Activated naive CD4-positive, alpha-beta T cell (primary cell): ENCODE measurements around the gene ADM2.

Experiments
- DNase-seq, 4 experiments: peaks; one replicate each; lab custom pipeline; 2025; lab: John Stamatoyannopoulos, UW

The ADM2 gene

GRCh38 chr22:50467341-50467740 lies 14.0 kb upstream of the ADM2 start:
- DNase-seq = no peak

DNA sequence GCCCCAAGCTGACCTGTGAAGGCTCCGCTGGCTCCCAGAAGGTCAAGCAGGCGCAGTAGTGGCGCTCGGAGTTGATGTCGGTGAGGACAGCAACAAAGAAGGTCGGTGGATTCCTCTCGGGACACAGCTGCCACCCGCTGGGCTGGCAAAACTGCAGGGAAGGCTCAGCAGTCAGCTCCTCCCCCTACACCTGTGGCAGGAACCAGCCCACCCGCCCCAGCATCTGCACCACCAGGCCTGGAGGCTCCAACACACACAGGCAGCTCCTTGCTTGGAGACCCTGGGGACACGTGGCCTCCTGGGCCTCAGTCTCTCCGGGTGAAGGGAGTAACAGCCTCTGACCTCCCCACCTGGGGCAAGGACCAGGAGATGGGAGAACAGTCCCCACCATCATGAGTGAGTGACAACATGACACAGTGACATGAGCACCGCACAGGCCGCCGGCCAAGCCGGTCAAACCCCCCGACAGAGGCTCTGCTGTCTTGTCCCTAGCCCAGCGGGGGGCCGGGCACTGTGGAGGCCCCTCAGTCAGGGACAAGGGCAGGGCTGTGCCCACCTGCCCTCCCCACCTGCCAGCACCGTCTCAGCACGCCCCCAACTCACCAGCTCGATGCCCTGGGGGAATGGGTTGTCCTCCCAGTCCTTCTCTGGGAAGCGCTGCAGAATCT lies 13.4 kb upstream of the ADM2 start:
- DNase-seq = no peak

GRCh38 chr22:50468626-50469025 lies 12.7 kb upstream of the ADM2 start:
- no peak for DNase-seq

- peak; percentile 56 to 95 (median 74) for DNase-seq
Measured at GRCh38 chr22:50469377-50470305, 11.7 kb upstream of the ADM2 start.

GRCh38 chr22:50470491-50470890 lies 10.9 kb upstream of the ADM2 start:
- DNase-seq = no peak

- no peak for DNase-seq
Measured at GRCh38 chr22:50471197-50471847, 10.0 kb upstream of the ADM2 start.

DNA sequence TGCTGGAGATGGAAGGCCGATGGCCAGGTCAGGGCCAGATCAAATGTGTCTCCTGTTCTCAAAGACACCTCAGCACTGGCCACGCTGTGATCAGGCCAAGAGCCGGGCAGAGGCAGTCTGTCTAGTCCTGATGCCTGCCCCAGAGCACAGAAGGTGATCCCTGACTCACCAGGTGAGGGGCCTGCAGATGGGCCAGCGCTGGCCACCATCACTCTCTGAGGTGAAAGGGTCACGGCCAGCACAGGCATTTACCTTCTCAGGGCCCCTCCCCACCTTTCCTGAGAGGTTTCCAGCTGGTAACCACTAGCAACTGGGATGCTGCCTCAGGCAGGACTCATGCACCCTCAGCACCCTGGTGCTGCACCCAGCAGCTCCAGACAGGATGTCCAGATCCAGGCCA lies 9.4 kb upstream of the ADM2 start:
- DNase-seq = no peak

DNA sequence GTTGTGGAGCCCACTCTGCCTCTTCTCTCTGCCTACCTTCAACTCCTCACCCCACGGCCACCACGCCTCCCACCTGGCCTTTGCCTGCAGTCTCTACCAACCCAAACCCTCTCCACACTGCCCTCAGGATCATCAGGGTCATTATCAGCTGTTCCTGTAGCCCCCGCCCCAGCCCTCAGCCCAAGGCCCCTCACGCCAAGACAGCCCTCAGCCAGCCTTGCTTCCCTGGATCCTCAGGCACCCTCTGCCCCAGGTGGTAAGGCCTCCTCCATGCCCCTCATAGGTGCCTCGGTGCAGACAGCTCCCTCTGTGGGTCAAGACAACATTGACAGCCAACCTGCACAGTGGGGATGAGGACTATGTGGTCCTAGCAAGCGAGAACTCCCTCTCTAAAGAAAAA lies 8.3 kb upstream of the ADM2 start:
- DNase-seq = peak in 2 of 4 experiments; percentile 14 to 32

GRCh38 chr22:50473855-50474671 lies 7.3 kb upstream of the ADM2 start:
- DNase-seq = no peak

GRCh38 chr22:50474710-50475651 lies 6.4 kb upstream of the ADM2 start, which contains the start of gene SBF1:
Gene SBF1 (minus strand): TSS chr22:50475035. CDS start chr22:50474840, 195 bp downstream.
- peak; percentile 65 to 89 (median 74) for DNase-seq

GRCh38 chr22:50475652-50476002 lies 5.7 kb upstream of the ADM2 start:
- no peak for DNase-seq

DNA sequence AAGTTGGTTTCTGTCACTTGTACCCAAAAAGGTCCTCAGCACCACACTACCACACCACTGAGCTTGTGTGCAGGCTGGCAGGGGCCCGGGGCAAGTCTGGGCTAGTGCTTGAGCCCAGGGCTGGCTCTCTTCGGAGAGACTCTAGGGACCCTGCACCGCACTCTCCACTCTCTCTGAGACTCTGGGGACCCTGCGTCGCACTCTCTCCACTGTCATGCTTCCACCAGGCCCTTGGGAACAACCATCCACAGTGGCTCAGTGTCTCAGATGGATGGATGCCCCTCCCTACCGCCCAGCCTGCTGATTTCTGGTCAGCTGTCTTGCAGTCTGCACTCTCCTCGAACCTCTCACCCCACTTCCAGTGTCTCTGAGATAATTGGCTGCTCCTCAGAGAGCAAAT lies 4.5 kb upstream of the ADM2 start:
- DNase-seq = no peak

DNA sequence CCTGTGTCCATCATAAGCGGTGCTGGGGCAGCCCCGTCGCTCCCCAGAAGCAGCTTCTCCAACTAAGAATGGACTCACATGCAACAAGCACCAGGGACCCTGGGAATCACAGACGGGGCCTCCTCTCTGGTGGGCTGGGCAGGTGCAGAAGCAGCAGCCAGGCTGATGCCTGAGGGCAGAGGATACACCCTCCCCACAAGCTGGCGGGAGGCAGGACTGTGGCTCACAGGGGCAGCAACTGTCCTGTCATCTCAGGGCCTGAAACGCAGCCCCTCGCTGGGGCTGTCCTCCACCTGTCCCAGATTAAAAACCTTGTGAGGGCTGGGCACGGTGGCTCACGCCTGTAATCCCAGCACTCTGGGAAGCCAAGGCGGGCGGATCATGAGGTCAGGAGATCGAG lies 3.4 kb upstream of the ADM2 start:
- no peak for DNase-seq

GRCh38 chr22:50479721-50480120 lies 1.6 kb upstream of the ADM2 start:
- DNase-seq = no peak

- no peak for DNase-seq
Measured at GRCh38 chr22:50481045-50481439, 301 bp upstream of the ADM2 start.

GRCh38 chr22:50482107-50483074 lies 1.0 kb downstream of the ADM2 start:
- DNase-seq = no peak

- DNase-seq = no peak
Measured at GRCh38 chr22:50483106-50483505, 1.8 kb downstream of the ADM2 start.

DNA sequence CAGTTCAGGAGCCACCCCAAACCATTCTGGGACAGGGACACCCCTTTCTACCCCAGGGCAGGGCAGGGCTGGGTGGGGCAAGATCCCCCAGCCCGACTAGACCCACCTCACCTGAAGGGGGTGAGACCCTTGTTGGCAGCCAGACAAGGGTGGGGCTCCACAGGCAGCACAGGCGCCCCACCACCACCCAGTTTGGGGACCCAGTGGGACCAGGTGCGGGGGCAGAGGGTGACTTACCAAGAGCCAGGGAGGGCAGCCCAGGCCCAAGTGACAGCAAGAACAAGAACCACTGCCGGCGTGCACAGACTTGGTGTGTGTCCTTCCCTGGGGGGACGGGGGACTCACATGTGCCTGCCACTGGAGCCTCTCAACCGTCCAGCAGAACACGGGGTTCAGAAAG lies 2.2 kb downstream of the ADM2 start:
- DNase-seq = no peak

- no peak for DNase-seq
Measured at GRCh38 chr22:50483977-50484853, 2.9 kb downstream of the ADM2 start.
